ENCODE data around the gene RNASE2.
"Not testable (repeated sequence)": the region's sequence is repeated elsewhere in the genome, so short reads cannot be mapped to it uniquely, and the experiment has no call there.

RNASE2 gene

DNA sequence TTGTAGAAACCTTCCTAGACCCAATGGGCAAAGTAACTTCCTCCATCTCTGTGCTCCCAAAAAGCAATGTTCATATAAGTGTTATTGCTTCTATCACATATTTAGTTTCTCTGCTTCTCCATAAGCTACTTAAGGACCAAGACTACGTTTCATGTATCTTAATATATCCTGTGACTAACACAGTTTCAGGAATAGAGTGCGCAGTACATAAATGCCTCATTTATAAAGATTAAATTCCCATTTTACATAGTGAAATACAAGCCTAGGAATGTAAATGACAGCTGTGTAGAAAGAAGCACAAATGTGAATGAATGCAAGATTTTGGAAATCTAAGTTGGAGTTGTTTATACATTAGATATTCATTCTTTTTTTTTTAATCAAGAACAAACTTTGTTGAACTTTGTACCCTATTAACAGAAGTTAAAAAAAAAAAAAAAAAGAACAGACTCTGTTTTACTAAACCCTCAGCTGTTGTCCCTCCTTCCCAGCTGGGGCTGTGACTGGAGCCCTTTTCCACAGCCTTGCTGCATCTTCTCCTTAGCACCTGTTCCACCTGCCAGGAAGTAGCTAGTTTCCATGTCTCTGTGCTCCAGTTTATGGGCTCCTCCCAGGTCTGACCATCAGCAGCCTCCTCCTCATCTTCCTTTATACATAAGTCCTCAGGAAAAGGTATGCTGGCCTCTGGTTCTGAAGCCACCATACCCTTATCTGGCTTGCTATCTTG, 27.5 kb downstream of the RNASE2 start:
- no peak for DNase-seq (ENCODE audit: low read depth)

DNA sequence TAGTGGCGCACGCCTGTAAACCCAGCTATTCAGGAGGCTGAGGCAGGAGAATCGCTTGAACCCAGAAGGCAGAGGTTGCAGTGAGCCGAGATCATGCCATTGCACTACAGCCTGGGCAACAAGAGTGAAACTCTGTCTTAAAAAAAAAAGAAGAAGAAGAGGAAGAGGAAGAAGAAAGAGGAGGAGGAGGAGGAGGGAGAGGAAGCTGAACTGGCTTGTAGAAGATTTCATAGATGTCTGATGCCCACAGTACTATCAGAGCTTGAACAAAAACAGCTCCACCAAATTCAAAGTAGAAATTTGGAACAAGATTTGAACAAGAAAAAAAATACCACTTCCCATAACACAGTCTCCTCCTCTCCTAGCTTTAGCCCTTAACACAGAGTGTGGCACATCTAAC, 30.4 kb downstream of the RNASE2 start:
- DNase-seq (ENCODE audit: low read depth), result not testable (repeated sequence)

DNA sequence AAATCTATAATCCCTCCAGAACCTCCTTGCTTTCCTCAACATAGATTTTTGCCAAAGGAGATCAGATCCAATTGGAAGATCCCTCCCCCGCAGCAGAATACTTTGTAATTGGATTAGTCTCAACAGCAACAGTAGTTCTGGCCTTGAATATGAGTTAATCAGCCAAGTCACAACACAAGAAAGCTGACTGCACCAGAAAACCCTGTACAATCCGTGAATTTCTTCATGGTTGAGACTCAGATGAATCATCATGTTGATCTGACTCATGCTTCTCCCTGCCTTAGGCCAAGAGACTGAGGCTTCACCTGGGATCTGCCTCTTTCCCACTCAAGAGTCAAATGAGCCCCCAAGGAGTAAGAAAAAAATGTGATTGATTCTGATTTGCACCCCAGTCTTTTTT, 31.5 kb downstream of the RNASE2 start:
- DNase-seq (ENCODE audit: low read depth), result no peak

DNA sequence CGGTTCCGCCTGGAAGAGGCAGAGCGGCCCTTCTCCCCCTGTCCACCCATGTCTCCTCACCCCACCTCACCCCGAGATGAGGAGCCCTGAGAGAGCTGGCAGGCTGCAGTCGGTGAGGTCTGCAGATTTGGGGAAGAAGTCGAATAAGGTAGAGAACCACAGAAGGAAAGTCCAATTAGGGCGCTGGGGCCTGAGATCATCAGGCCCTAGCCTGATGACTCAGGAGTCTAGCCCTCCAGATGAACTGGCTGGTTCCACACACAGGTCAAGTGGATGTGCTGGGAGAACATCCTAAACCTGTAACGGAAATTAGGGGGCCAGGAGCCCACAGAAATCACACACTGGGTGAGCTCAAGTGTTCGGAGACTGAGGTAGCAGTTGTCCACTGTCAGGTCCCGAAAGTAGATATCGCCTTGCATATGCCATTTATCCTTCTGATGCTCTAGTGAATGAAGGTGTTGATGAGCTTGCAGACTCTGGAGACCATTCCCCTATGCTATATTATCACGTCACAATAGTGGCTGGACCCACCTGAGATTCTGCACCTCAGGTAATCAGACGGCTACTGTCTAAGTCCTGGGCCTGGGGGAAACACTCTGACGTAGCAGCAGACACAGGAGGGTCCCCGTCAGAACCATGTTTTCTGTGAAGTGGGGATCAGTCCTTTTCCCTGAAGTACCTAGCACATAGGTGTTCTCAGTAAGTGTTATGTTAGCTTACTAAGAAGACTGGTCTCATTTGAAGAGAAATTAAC, 33.6 kb downstream of the RNASE2 start:
- no peak for DNase-seq (ENCODE audit: low read depth)

DNA sequence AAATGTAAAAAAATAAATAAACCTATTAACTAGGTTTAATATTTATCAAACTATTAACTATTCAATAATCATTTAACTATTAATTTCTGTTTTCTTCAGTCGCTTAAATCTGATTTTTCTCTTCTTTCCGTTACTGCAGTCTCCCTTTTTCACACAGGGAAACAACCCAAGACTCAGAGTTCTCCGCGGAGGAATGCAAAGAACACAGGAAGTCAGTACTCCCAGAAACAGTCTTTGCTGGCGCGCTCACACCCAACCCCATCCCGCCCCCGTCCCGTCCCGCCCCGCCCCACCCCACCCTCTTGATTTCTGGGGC, 34.1 kb downstream of the RNASE2 start:
- no peak for DNase-seq (ENCODE audit: low read depth)

DNA sequence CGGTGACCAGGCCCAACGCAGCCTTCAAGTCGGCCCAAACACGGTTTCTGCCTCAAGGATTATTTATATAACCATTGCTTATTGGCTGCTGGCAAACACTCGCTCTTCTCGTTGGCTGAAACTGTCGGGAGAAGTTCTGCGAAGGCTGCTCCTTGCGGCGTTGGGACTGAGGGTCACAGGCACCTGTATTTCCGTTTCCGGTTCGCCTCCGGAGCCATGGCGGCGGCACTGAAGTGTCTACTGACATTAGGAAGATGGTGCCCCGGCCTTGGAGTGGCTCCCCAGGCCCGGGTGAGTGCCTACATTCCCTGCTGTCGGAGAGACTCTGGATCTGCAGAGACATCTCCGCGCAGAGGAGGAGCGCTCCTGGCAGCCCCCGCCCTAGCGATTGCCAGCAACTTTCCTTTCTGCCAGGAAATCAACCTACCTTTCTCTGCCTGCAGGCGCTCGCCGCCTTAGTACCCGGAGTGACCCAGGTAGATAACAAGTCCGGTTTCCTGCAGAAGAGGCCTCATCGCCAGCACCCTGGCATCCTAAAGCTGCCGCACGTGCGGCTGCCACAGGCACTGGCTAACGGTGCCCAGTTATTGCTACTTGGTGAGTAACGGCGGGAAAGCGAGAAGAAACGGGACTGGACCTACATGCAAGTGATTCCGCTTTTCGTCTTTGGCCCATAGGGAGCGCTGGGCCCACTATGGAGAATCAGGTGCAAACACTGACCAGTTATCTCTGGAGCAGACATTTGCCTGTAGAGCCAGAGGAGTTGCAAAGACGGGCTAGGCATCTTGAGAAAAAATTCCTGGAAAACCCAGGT, 34.7 kb downstream of the RNASE2 start, which contains the start of gene METTL17:
Gene METTL17 (plus strand): TSS at position 194 of the 814 bp plus-strand sequence. CDS start 23 bp downstream, at position 217.
- DNase-seq (ENCODE audit: low read depth), result peak; percentile 62

DNA sequence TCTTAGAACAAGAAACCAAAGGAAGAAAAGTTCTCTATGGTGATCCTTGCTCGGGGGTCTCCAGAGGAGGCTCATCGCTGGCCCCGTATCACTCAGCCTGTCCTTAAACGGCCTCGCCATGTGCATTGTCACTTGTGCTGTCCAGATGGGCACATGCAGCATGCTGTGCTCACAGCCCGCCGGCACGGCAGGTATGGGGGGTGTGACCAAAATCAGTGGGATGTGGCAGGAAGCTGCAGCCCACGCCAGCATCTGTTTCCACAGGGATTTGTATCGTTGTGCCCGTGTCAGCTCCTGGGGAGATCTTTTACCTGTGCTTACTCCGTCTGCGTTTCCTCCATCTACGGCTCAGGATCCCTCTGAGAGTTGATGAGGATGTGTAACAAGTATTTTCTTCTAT, 41.2 kb downstream of the RNASE2 start:
- no peak for DNase-seq (ENCODE audit: low read depth)

DNA sequence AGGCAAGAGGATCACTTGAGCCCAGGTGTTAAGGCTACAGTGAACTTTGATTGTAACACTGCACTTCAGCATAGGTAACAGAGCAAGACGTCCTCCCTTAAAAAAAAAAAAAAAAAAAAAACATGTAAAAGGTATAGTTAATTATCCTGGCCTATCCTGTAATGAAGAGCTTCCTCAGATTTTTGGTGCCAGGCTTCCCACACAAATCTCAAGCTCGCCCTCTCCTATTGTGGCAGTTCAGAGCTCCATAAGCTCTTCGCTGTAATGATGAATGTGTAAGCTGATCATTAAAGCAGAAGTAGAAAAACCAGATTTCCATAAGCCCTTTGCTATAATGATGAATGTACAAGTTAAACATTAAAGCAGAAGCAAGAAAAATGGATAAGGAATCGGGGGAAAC, 41.8 kb downstream of the RNASE2 start:
- DNase-seq (ENCODE audit: low read depth), result no peak

DNA sequence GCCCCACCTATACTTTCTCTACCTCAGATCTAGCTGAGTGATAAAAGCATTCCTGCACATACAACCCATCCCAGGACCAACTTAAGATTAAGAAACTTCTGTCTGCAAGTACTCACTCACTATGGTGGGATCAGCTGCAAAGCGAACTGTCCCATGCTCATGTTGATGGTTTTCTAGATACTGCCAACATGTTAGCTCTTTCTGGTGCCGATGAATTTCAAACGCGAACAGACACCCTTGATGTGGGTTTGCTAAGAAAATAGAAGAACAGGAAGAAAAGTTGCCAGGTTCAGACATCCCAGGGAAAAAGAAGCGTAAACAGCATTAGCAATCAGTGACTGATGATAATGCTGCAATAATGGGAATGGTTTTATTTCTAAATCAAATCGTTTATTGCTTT, 42.3 kb downstream of the RNASE2 start:
- no peak for DNase-seq (ENCODE audit: low read depth)

DNA sequence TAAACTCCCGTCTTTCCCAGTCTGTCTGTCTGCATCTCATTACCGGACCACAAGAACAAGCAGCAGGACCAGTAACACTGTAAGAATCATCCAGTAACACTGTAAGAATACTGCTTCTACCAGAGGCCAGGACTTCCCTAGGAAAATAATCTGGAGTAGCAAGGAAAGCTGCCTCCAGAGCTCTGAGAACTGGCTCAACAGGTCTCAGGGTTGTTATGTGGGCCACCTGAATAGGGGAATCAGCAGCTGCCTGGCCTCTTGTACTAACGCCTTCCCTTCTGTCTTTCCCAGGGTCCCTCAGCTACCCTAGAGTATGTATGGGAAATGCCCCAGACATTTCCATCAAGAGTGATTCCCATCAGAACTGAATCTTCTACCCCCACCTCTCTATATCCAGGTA, 42.9 kb downstream of the RNASE2 start:
- no peak for DNase-seq (ENCODE audit: low read depth)

DNA sequence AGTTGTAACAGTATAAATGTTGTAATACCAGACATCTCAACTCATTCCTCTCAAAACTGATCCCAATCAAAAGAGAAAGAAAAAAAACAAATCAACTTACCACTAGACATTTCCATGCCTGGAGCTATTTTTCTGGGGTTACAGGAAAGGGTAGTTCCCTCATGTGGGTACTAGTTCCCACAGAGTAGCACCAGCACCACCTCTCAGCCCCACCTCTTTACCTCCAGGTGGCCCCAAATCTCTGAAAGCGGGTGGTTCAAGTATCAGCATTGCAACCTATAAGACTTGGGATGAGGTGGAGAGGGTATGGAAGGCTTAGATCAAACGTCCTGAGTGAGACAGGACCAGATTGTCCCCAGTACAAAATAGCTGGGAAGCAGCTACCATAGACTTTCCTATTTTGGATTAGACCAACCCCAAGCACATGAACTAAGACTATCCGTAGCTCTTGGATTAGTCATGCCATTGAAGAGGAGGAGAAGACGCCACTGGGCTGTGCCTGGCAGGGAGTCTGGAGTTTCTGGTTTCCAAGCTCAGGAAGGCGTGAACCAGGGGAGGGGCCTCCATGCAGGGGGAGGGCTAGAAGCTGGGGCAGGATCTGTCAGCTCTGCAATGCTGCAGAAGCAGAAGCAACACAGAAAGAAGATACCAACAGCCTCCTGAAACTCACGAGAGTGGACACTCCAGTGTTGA, 43.5 kb downstream of the RNASE2 start, which contains the start of gene SLC39A2:
Gene SLC39A2 (plus strand): TSS at position 620 of the 693 bp plus-strand sequence. CDS start 154 bp downstream, outside the sequence.
- DNase-seq (ENCODE audit: low read depth), result no peak

DNA sequence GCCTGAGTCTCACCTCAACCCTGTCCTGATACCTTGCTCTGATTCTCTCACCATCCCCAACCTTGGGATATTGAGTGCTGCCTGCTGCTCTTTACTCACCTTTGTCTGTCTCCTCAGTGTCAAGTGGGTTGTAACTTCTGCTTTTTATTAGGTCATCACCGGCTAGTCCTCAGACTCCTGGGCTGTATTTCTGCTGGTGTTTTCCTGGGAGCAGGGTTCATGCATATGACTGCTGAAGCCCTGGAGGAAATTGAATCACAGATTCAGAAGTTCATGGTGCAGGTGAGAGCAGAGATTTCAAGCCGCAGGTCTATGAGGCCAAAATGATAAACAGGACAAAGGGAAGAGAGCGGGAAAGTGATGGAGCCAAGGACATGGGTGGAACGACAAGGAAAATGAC, 44.3 kb downstream of the RNASE2 start:
- DNase-seq (ENCODE audit: low read depth), result no peak

DNA sequence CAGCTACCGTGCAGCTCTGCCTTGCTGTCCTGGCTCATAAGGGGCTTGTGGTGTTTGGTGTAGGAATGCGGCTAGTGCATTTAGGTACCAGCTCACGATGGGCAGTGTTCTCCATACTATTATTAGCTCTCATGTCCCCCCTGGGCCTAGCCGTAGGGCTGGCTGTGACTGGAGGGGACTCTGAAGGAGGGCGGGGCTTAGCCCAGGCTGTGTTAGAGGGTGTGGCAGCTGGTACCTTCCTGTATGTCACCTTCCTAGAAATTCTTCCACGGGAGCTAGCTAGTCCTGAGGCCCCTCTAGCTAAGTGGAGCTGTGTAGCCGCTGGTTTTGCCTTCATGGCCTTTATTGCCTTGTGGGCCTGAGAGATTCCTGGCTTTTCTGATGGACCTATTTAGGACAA, 45.9 kb downstream of the RNASE2 start:
- no peak for DNase-seq (ENCODE audit: low read depth)

DNA sequence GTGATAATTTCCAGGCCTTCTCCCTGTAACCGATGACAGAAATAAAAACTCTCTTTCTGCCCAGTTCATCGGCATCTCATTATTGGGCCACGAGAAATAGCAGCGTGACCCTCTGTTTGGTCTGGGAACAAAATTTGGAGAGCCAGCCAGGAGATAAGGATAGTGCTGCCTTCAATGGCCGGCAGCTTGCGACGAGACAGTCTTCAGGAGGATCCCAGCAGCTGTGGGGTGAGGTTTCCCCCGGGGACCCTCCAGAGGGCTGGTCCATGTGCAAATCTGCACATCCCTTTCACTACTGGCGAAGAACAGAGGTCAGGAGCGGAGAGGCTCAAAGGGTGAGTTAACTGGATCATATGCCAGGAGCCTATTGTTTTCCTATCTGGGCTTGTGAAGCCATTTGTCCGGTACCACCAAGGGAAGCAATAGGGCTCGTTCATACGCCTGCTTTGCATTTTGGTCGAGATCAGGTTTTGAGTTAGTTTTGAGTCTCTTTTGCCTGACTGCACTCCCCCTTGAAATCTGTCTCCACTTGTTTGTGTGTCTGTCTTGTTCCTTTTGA, 48.6 kb downstream of the RNASE2 start:
- no peak for DNase-seq (ENCODE audit: low read depth)

Measured in CMK (cell line).